IPS-15b (cell line): ENCODE data around the gene MTHFD1.
"Not testable (repeated sequence)": the region's sequence is repeated elsewhere in the genome, so short reads cannot be mapped to it uniquely, and the experiment has no call there.

Source experiments
- H3K27me3 ChIP-seq: one replicate; pipeline ENCODE4 v1.6.1; 2013; ENCODE audit warnings: low read length; ENCODE audit not compliant: control insufficient read depth, insufficient read depth
- H3K36me3 ChIP-seq: one replicate; pipeline ENCODE4 v1.6.1; 2013; ENCODE audit warnings: low read length; ENCODE audit not compliant: control insufficient read depth, insufficient read depth
- H3K4me1 ChIP-seq: one replicate; pipeline ENCODE4 v1.6.1; 2013; ENCODE audit warnings: mild to moderate bottlenecking, low read length; ENCODE audit not compliant: control insufficient read depth, insufficient read depth
- H3K4me3 ChIP-seq: one replicate; pipeline ENCODE4 v1.5.1; 2013; ENCODE audit warnings: low read depth, low read length
- H3K9ac ChIP-seq: one replicate; pipeline ENCODE4 v1.6.1; 2013; ENCODE audit warnings: low read depth, mild to moderate bottlenecking, low read length
- H3K9me3 ChIP-seq: one replicate; pipeline ENCODE4 v1.6.1; 2013; ENCODE audit warnings: mild to moderate bottlenecking, low read length; ENCODE audit not compliant: control insufficient read depth, insufficient read depth

Gene MTHFD1

DNA sequence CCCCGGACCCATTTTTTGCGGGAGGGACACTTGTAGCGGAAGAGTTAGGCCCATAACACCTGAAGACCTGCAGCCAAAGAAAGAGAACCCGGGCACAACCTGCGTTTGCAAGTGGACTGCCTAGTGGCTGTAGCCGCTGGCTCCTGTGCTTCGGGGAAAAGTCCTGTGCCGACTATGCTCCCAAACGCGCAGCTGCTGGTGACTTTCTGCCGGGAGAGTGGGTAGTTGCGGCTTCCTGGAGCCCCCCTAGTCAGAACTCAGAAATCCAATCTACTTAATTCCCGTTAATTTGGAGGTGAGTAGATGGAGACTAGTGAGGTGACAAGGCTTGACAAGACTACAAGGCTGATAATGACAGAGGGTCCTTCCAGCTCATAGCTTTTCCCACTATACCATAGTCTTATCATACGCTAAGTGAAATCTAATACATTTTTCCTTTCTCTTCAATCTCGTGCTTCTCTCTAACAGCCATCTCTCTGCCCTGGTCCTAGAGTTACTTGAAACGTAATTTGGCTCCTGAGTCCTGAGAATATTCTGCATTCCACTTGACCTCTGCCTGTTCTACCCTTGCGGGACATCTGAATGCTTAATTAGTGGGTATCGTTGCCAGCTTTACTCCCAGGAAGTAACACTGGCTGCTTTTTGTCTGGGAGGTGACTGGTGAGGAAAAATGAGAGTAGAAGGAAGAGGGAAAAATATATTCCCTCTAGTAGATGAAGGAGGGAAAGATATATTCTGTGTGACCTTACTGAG is 556 bp downstream of the MTHFD1 start:
- no peaks in the 10 kb centered on the region for H3K27me3 ChIP-seq
- peak overlapping the region; percentile 84 for H3K9ac ChIP-seq
- peaks cover 13% of the 10 kb centered on the region for H3K4me1 ChIP-seq
- H3K9me3 ChIP-seq: no peaks in the 10 kb centered on the region
- no peaks in the 10 kb centered on the region for H3K36me3 ChIP-seq
- peak overlapping the region; percentile 88 for H3K4me3 ChIP-seq

- no peaks in the 10 kb centered on the region for H3K9me3 ChIP-seq
- no peak overlapping the region for H3K9ac ChIP-seq
- H3K27me3 ChIP-seq: no peaks in the 10 kb centered on the region
- H3K36me3 ChIP-seq: no peaks in the 10 kb centered on the region
- peak overlapping the region; percentile 47 for H3K4me3 ChIP-seq
- H3K4me1 ChIP-seq: peaks cover 25% of the 10 kb centered on the region
Observed at GRCh38 chr14:64391113-64391725, 3.1 kb downstream of the MTHFD1 start.

GRCh38 chr14:64391986-64392385 is 3.8 kb downstream of the MTHFD1 start:
- Histone ChIP-seq H3K4me1 (peaks cover 25% of the 10 kb centered on the region), H3K4me3 (peak overlapping the region; percentile 47), H3K27me3 (no peaks in the 10 kb centered on the region), H3K36me3 (no peaks in the 10 kb centered on the region), H3K9me3 (no peaks in the 10 kb centered on the region), H3K9ac (peak overlapping the region; percentile 76)

DNA sequence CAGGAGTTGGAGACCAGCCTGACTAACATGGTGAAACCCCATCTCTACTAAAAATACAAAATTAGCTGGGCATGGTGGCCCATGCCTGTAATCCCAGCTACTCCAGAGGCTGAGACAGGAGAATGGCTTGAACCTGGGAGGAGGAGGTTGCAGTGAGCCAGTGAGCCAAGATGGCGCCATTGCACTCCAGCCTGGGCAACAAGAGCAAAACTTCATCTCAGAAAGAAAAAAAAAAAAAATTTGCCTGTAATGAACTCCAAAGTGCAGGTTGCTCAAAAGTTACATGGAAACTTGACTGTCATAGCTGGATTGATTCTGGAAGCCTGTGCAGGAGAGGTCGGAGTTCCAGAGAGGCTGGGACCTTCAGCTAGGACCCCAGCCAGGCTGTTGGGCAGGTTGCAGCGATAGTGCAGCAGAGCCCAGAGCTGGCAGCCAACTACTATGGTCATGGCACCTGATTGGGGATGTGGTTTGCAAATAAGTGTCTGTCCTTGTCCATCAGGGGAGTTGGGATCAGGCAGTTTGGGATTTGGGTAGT is 5.1 kb downstream of the MTHFD1 start:
- H3K36me3 ChIP-seq, H3K9ac ChIP-seq, H3K9me3 ChIP-seq, H3K27me3 ChIP-seq, H3K4me3 ChIP-seq: not testable (repeated sequence)
- peaks cover 25% of the 10 kb centered on the region for H3K4me1 ChIP-seq

- Histone ChIP-seq H3K9me3 (no peaks in the 10 kb centered on the region), H3K4me1 (peaks cover 25% of the 10 kb centered on the region), H3K27me3 (no peaks in the 10 kb centered on the region), H3K4me3 (no peak overlapping the region), H3K9ac (no peak overlapping the region), H3K36me3 (no peaks in the 10 kb centered on the region)
Observed at GRCh38 chr14:64394423-64394822, 6.3 kb downstream of the MTHFD1 start.

DNA sequence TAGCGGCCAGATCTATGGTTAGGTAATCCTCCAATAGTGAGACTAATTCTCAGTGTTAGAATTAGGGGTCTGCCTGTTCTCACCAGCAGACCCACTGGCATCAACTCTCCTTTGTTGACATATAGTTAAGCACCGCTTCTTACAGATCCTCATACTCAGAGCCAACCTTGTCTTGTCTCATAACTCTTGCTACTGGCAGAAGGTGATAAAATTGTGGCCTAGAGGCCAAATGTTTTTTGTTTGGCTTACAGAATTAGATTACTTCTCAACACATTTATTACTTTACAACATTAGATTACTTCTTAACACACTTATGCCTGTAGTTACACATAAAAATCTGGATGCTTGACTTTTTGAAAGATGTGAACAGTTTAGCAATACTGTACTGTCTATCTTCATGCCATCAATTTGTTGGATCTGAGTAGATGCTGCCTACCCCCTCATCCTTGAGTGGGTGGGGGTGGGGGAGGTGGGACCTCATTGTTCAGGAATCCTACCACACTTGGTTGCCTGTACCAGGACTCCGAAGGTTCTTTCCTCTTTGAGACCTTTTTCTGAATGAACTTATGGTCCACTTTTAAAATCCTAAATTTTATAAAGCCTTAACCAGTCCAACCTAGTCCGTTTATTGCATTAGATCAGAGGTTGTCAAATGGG is 7.0 kb downstream of the MTHFD1 start:
- no peaks in the 10 kb centered on the region for H3K36me3 ChIP-seq
- no peaks in the 10 kb centered on the region for H3K9me3 ChIP-seq
- no peak overlapping the region for H3K9ac ChIP-seq
- no peak overlapping the region for H3K4me3 ChIP-seq
- peaks cover 25% of the 10 kb centered on the region for H3K4me1 ChIP-seq
- H3K27me3 ChIP-seq: no peaks in the 10 kb centered on the region

DNA sequence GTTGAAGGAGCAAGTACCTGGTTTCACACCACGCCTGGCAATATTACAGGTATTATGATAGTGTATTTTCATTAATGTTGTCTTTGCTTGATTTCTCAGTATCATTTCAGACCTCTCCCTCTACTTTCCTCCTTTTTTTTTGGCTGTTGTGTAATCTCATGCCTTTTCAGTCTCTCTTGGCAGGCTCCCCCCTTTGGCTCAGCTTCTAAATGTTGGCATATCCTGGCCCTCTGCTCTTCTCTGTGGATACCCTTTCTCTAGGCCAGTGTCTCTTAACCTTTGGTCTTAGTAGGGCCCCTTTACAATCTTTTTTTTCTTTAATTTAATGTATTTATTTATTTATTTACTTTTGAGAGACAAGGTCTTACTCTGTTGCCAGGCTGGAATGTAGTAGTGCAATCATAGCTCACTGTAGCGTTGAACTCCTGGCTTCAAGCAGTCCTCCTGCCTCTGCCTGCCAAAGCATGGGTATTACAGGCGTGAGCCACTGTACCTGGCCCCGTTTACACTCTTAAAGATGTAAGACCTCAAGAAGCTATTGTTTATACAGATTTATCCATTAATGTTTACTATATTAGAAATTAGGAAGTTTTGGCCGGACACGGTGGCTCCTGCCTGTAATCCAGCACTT is 12.8 kb downstream of the MTHFD1 start:
- no peaks in the 10 kb centered on the region for H3K4me1 ChIP-seq
- no peaks in the 10 kb centered on the region for H3K9me3 ChIP-seq
- H3K9ac ChIP-seq: no peak overlapping the region
- H3K27me3 ChIP-seq: no peaks in the 10 kb centered on the region
- no peak overlapping the region for H3K4me3 ChIP-seq
- H3K36me3 ChIP-seq: peaks cover 2% of the 10 kb centered on the region

DNA sequence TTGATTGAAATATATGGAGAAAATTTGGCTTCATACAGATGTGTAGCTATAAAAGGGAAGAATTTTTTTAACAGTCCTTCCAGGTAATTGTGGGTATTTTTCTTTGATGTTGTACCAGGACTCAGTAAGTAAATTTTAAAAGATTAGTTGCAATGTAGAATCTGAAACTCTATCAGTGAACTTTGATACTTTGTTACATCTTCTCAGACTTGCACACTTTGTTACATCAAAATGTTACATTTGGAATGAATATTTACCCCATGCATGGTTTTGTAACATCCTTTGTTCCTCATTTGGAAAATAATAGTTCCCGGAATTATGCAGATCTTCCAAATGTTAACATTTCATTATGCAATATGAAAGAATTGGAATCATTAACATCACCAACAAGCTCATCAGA is 13.8 kb downstream of the MTHFD1 start:
- H3K9me3 ChIP-seq: no peaks in the 10 kb centered on the region
- no peak overlapping the region for H3K9ac ChIP-seq
- no peaks in the 10 kb centered on the region for H3K4me1 ChIP-seq
- no peaks in the 10 kb centered on the region for H3K27me3 ChIP-seq
- no peak overlapping the region for H3K4me3 ChIP-seq
- peaks cover 2% of the 10 kb centered on the region for H3K36me3 ChIP-seq

GRCh38 chr14:64405295-64405694 is 17.1 kb downstream of the MTHFD1 start:
- Histone ChIP-seq H3K9me3 (no peaks in the 10 kb centered on the region), H3K9ac (no peak overlapping the region), H3K4me3 (no peak overlapping the region), H3K36me3 (peaks cover 4% of the 10 kb centered on the region), H3K4me1 (no peaks in the 10 kb centered on the region), H3K27me3 (no peaks in the 10 kb centered on the region)

- H3K9me3 ChIP-seq: no peaks in the 10 kb centered on the region
- H3K4me1 ChIP-seq: no peaks in the 10 kb centered on the region
- no peak overlapping the region for H3K4me3 ChIP-seq
- no peaks in the 10 kb centered on the region for H3K27me3 ChIP-seq
- H3K9ac ChIP-seq: no peak overlapping the region
- peaks cover 11% of the 10 kb centered on the region for H3K36me3 ChIP-seq
Observed at GRCh38 chr14:64407329-64407728, 19.2 kb downstream of the MTHFD1 start.

- Histone ChIP-seq H3K4me3 (no peak overlapping the region), H3K9ac (no peak overlapping the region), H3K36me3 (peaks cover 20% of the 10 kb centered on the region), H3K9me3 (no peaks in the 10 kb centered on the region), H3K4me1 (no peaks in the 10 kb centered on the region), H3K27me3 (no peaks in the 10 kb centered on the region)
Observed at GRCh38 chr14:64409126-64409920, 21.2 kb downstream of the MTHFD1 start.
